IMR-90 (cell line): ENCODE data around the gene RNF34. TPM values are rescaled to one million over a fixed set of nuclear protein-coding genes. Genes with fewer than 3 reads are reported as not detected.

Experiments used
- ATAC-seq: fragments of 200-7000 bp; cut with Tn5 transposase; 2 replicates; pipeline ENCODE4 v1.9.1; 2020; ENCODE audit warnings: low read depth, mild to moderate bottlenecking, moderate library complexity
- BruUV-seq: library from RNA; stranded (reverse); fragments of 400-500 nt; replicated peaks from 2 replicates; lab custom pipeline; 2021; lab: Mats Ljungman, UMichigan
- CTCF ChIA-PET: fragments of 300-600 bp; formaldehyde crosslinking; extraction: SDS; loops from one replicate; lab custom pipeline; 2021; ENCODE audit warnings: antibody characterized with exemption; lab: Yijun Ruan, JAX
- POLR2A ChIA-PET: fragments of 300-600 bp; sonication (Branson Sonifier 250); formaldehyde crosslinking; loops from one replicate; lab custom pipeline; 2022; ENCODE audit warnings: antibody characterized with exemption; ENCODE audit not compliant: unreplicated experiment; lab: Charles Lee
- DNase-seq: peaks from one replicate; pipeline ENCODE4 v3.0.0; 2013
- H2AFZ ChIP-seq: replicated peaks from 2 replicates; pipeline ENCODE3; 2013; ENCODE audit warnings: low read length, mild to moderate bottlenecking; ENCODE audit not compliant: poor library complexity
- H2AK5ac ChIP-seq: 2 replicates; pipeline ENCODE4 v1.6.1; 2013; ENCODE audit warnings: low read depth, low read length, inconsistent platforms
- H2AK9ac ChIP-seq: replicated peaks from 2 replicates; pipeline ENCODE3; 2013; ENCODE audit warnings: mild to moderate bottlenecking, low read depth, low read length, moderate library complexity; ENCODE audit not compliant: poor library complexity
- H2BK120ac ChIP-seq: 2 replicates; pipeline ENCODE4 v1.6.1; 2013; ENCODE audit warnings: low read depth, low read length, inconsistent platforms
- H2BK15ac ChIP-seq: 3 replicates; pipeline ENCODE4 v1.6.1; 2013; ENCODE audit warnings: low read depth, low read length, inconsistent platforms
- H2BK20ac ChIP-seq: 2 replicates; pipeline ENCODE4 v1.6.1; 2013; ENCODE audit warnings: low read depth, mild to moderate bottlenecking, inconsistent platforms, low read length, moderate library complexity
- H2BK5ac ChIP-seq: 2 replicates; pipeline ENCODE4 v1.6.1; 2013; ENCODE audit warnings: mild to moderate bottlenecking, low read depth, low read length, inconsistent platforms; ENCODE audit not compliant: poor library complexity, severe bottlenecking
- H3K14ac ChIP-seq: replicated peaks from 2 replicates; pipeline ENCODE4 v1.6.1; 2013; ENCODE audit warnings: low read depth, low read length, inconsistent platforms
- H3K18ac ChIP-seq: 2 replicates; pipeline ENCODE4 v1.6.1; 2013; ENCODE audit warnings: low read depth, low read length, control low read depth
- H3K23ac ChIP-seq: 2 replicates; pipeline ENCODE4 v1.6.1; 2013; ENCODE audit warnings: low read depth, low read length, inconsistent platforms
- H3K27ac ChIP-seq: 2 replicates; pipeline ENCODE4 v1.5.1; 2013; ENCODE audit warnings: mild to moderate bottlenecking, control low read depth, low read length; ENCODE audit not compliant: insufficient read depth
- H3K27me3 ChIP-seq: 2 replicates; pipeline ENCODE4 v1.6.1; 2013; ENCODE audit warnings: low read length; ENCODE audit not compliant: control insufficient read depth, insufficient read depth
- H3K36me3 ChIP-seq: 2 replicates; pipeline ENCODE4 v1.6.1; 2013; ENCODE audit warnings: low read length, mixed read lengths; ENCODE audit not compliant: control insufficient read depth, insufficient read depth
- H3K4ac ChIP-seq: 2 replicates; pipeline ENCODE4 v1.6.1; 2013; ENCODE audit warnings: low read depth, low read length, inconsistent platforms
- H3K4me1 ChIP-seq: 2 replicates; pipeline ENCODE4 v1.6.1; 2013; ENCODE audit warnings: low read length, mixed read lengths; ENCODE audit not compliant: control insufficient read depth, insufficient read depth
- H3K4me2 ChIP-seq: 2 replicates; pipeline ENCODE4 v1.6.1; 2013; ENCODE audit warnings: low read depth, mild to moderate bottlenecking, control low read depth, low read length, moderate library complexity
- H3K4me3 ChIP-seq: 2 replicates; pipeline ENCODE4 v1.5.1; 2013; ENCODE audit warnings: low read depth, mild to moderate bottlenecking, control low read depth, low read length, moderate library complexity; ENCODE audit not compliant: insufficient read depth
- H3K56ac ChIP-seq: 2 replicates; pipeline ENCODE4 v1.6.1; 2013; ENCODE audit warnings: low read length, inconsistent platforms; ENCODE audit not compliant: insufficient read depth; ENCODE audit errors: extremely low read depth
- H3K79me1 ChIP-seq, 2 experiments: 2 replicates each; pipeline ENCODE4 v1.6.1; 2013; ENCODE audit warnings: low read length in 2 of 2, inconsistent platforms in 1 of 2, low read depth in 1 of 2
- H3K9ac ChIP-seq: 2 replicates; pipeline ENCODE4 v1.6.1; 2013; ENCODE audit warnings: low read depth, low read length, control low read depth
- H3K9me1 ChIP-seq: 2 replicates; pipeline ENCODE4 v1.6.1; 2013; ENCODE audit warnings: low read length, inconsistent platforms; ENCODE audit not compliant: insufficient read depth
- H3K9me3 ChIP-seq: 2 replicates; pipeline ENCODE4 v1.6.1; 2013; ENCODE audit warnings: low read length; ENCODE audit not compliant: control insufficient read depth, insufficient read depth
- H4K20me1 ChIP-seq: 2 replicates; pipeline ENCODE4 v1.6.1; 2013; ENCODE audit warnings: low read length, inconsistent platforms; ENCODE audit not compliant: insufficient read depth
- H4K5ac ChIP-seq: 2 replicates; pipeline ENCODE4 v1.6.1; 2013; ENCODE audit warnings: mild to moderate bottlenecking, low read depth, low read length, control low read depth
- H4K8ac ChIP-seq, 2 experiments: 2 replicates each; pipeline ENCODE4 v1.6.1; 2013; ENCODE audit warnings: low read depth in 2 of 2, low read length in 2 of 2, control low read depth in 1 of 2, inconsistent platforms in 1 of 2
- H4K91ac ChIP-seq: 2 replicates; pipeline ENCODE4 v1.6.1; 2013; ENCODE audit warnings: low read depth, low read length, inconsistent platforms; ENCODE audit not compliant: insufficient read depth
- BHLHE40 ChIP-seq: fragments of 150-350 bp; IDR thresholded peaks from 2 replicates; pipeline ENCODE4 v1.6.1; 2016; ENCODE audit warnings: mild to moderate bottlenecking, low read depth, low read length
- FOS ChIP-seq: fragments of 150-350 bp; IDR thresholded peaks from 2 replicates; pipeline ENCODE4 v1.6.1; 2016; ENCODE audit warnings: low read depth, low read length
- MAFK ChIP-seq: IDR thresholded peaks from 2 replicates; pipeline ENCODE4 v1.6.1; 2012; ENCODE audit warnings: low read depth, low read length, improper control_type of control experiment
- MAZ ChIP-seq: IDR thresholded peaks from 2 replicates; pipeline ENCODE4 v1.6.1; 2012; ENCODE audit warnings: low read depth, mild to moderate bottlenecking, low read length, improper control_type of control experiment, moderate library complexity, borderline replicate concordance
- MXI1 ChIP-seq: IDR thresholded peaks from 2 replicates; pipeline ENCODE4 v1.6.1; 2012; ENCODE audit warnings: low read depth, mild to moderate bottlenecking, low read length, moderate library complexity, borderline replicate concordance
- NFE2L2 ChIP-seq: fragments of 150-350 bp; IDR thresholded peaks from 2 replicates; pipeline ENCODE4 v1.6.1; 2016; ENCODE audit warnings: low read depth, mild to moderate bottlenecking, low read length
- POLR2A ChIP-seq: IDR thresholded peaks from 2 replicates; pipeline ENCODE4 v1.6.1; 2012; ENCODE audit warnings: mild to moderate bottlenecking, low read depth, low read length
- RAD21 ChIP-seq: IDR thresholded peaks from 2 replicates; pipeline ENCODE4 v1.6.1; 2012; ENCODE audit warnings: low read length, improper control_type of control experiment
- RCOR1 ChIP-seq: IDR thresholded peaks from 2 replicates; pipeline ENCODE4 v1.6.1; 2012; ENCODE audit warnings: mild to moderate bottlenecking, low read length, improper control_type of control experiment; ENCODE audit not compliant: insufficient replicate concordance
- RFX5 ChIP-seq: IDR thresholded peaks from 2 replicates; pipeline ENCODE4 v1.8.0; 2012; ENCODE audit warnings: low read depth, mild to moderate bottlenecking, low read length, moderate library complexity
- SMC3 ChIP-seq: fragments of 150-350 bp; IDR thresholded peaks from 2 replicates; pipeline ENCODE4 v1.6.1; 2016; ENCODE audit warnings: low read depth, mild to moderate bottlenecking, antibody characterized with exemption, low read length, moderate library complexity
- WGBS, 2 experiments: methylation state at CpG; one replicate each; pipeline versions ENCODE4 v1.1.5 to v1.1.7; 2013; ENCODE audit warnings: missing lambda C conversion rate in 2 of 2; ENCODE audit not compliant: insufficient read length in 1 of 2; ENCODE audit errors: extremely low coverage in 2 of 2; 5-methylcytosine and 5-hydroxymethylcytosine counted together
- dilution Hi-C: fragments of 300-500 bp; cut with HindIII; formaldehyde crosslinking; loops from one replicate; pipeline ENCODE4 v1.14.3; 2018; ENCODE audit warnings: low sequenced_read_pairs; ENCODE audit not compliant: unreplicated experiment
- in situ Hi-C: fragments of 300-500 bp; cut with MboI; formaldehyde crosslinking; loops from 3 replicates; pipeline ENCODE4 v1.14.3; 2019; ENCODE audit warnings: low sequenced_read_pairs, inconsistent platforms, mixed read lengths
- intact Hi-C: fragments of 100-400 bp; cut with micrococcal nuclease; formaldehyde crosslinking; loops from 2 replicates; pipeline ENCODE4 v1.10.0; 2022
- polyA plus RNA-seq, 3 experiments: library from polyadenylated mRNA; depleted of rRNA; stranded (reverse); fragments of >200 nt; gene quantifications; 2 replicates each; pipeline ENCODE4 v1.2.3, GENCODE V29; 2012; ENCODE audit warnings: low replicate concordance in 1 of 3
- total RNA-seq: library from RNA; depleted of rRNA; stranded (reverse); fragments of >200 nt; gene quantifications from 2 replicates; pipeline ENCODE4 v1.2.3, GENCODE V29; 2012
- TF ChIP-seq, protein P1 (sequence below): conservative IDR thresholded peaks from 2 replicates; pipeline ENCODE4 v1.5.1; 2012; ENCODE audit warnings: mild to moderate bottlenecking, low read depth, low read length, improper control_type of control experiment
- TF ChIP-seq, protein P2 (sequence below): fragments of 150-350 bp; IDR thresholded peaks from 2 replicates; pipeline ENCODE4 v1.6.1; 2016; ENCODE audit warnings: low read depth, mild to moderate bottlenecking, low read length, moderate library complexity, borderline replicate concordance
- TF ChIP-seq, protein P3 (sequence below): fragments of 150-350 bp; IDR thresholded peaks from 2 replicates; pipeline ENCODE4 v1.6.1; 2017; ENCODE audit warnings: mild to moderate bottlenecking, antibody characterized with exemption, low read length, low read depth

The RNF34 gene
- total and polyA plus RNA-seq, 2 of the 4 experiments (the other 2 are of a cell fraction): 33.2 to 69.5 TPM

DNA sequence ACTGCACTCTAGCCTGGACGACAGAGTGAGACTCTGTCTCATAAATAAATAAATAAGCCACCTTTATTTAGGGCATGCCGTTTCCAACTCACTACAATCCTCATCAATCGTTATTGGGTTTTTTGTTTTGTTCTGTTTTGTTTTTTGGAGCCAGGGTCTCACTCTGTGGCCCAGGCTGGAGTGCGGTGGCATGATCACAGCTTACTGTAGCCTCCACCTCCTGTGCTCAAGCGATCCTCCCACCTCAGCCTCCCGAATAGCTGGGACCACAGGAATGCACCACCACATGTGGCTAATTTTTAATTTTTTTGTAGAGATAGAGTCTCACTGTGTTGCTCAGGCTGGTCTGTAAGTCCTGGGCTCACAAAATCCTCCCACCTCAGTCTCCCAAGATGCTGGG, 44.1 kb upstream of the RNF34 start:
- no CpG with 5 or more reads among the region's 6 CpGs for WGBS, 2 experiments
- no peak overlapping the region for H4K91ac ChIP-seq
- H3K79me1 ChIP-seq: peaks cover 0 to 13% of the 10 kb centered on the region in 2 experiments; a peak in 3 of 4 replicates
- no peak overlapping the region for H2BK5ac ChIP-seq
- no peak overlapping the region for H3K14ac ChIP-seq
- no peaks in the 10 kb centered on the region; the same call in 1 of the 2 replicates for H3K27me3 ChIP-seq
- H3K4ac ChIP-seq: no peak overlapping the region
- H3K36me3 ChIP-seq: no peaks in the 10 kb centered on the region
- no peak overlapping the region for H4K8ac ChIP-seq
- no peaks in the 10 kb centered on the region for H3K9me1 ChIP-seq
- H3K9ac ChIP-seq: no peak overlapping the region
- POLR2A ChIA-PET: no interaction called here
- no peak overlapping the region for H3K4me3 ChIP-seq
- no TSS peak for BruUV-seq
- dilution Hi-C loops (no loop called here), in situ Hi-C loops (no loop called here), intact Hi-C loops (no loop called here)
- H4K5ac ChIP-seq: no peak overlapping the region
- DNase-seq (no peak), ATAC-seq (no peak)
- H3K4me1 ChIP-seq: no peaks in the 10 kb centered on the region
- H3K27ac ChIP-seq: no peak overlapping the region
- H3K9me3 ChIP-seq: no peaks in the 10 kb centered on the region
- no peak overlapping the region for H3K18ac ChIP-seq
- H4K20me1 ChIP-seq: no peaks in the 10 kb centered on the region
- no peak overlapping the region for H2AFZ ChIP-seq
- no peak for TF ChIP-seq MXI1
- no peak for TF ChIP-seq RAD21
- TF ChIP-seq BHLHE40: no peak
- TF ChIP-seq, protein P1, sequence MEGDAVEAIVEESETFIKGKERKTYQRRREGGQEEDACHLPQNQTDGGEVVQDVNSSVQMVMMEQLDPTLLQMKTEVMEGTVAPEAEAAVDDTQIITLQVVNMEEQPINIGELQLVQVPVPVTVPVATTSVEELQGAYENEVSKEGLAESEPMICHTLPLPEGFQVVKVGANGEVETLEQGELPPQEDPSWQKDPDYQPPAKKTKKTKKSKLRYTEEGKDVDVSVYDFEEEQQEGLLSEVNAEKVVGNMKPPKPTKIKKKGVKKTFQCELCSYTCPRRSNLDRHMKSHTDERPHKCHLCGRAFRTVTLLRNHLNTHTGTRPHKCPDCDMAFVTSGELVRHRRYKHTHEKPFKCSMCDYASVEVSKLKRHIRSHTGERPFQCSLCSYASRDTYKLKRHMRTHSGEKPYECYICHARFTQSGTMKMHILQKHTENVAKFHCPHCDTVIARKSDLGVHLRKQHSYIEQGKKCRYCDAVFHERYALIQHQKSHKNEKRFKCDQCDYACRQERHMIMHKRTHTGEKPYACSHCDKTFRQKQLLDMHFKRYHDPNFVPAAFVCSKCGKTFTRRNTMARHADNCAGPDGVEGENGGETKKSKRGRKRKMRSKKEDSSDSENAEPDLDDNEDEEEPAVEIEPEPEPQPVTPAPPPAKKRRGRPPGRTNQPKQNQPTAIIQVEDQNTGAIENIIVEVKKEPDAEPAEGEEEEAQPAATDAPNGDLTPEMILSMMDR: no peak
- no peak for TF ChIP-seq NFE2L2
- TF ChIP-seq, protein P2, sequence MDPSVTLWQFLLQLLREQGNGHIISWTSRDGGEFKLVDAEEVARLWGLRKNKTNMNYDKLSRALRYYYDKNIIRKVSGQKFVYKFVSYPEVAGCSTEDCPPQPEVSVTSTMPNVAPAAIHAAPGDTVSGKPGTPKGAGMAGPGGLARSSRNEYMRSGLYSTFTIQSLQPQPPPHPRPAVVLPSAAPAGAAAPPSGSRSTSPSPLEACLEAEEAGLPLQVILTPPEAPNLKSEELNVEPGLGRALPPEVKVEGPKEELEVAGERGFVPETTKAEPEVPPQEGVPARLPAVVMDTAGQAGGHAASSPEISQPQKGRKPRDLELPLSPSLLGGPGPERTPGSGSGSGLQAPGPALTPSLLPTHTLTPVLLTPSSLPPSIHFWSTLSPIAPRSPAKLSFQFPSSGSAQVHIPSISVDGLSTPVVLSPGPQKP: no peak
- TF ChIP-seq MAZ: no peak
- no peak for TF ChIP-seq FOS
- TF ChIP-seq RCOR1: no peak
- TF ChIP-seq MAFK: no peak
- TF ChIP-seq POLR2A: no peak
- TF ChIP-seq SMC3: no peak
- no peak for TF ChIP-seq RFX5
- TF ChIP-seq, protein P3, sequence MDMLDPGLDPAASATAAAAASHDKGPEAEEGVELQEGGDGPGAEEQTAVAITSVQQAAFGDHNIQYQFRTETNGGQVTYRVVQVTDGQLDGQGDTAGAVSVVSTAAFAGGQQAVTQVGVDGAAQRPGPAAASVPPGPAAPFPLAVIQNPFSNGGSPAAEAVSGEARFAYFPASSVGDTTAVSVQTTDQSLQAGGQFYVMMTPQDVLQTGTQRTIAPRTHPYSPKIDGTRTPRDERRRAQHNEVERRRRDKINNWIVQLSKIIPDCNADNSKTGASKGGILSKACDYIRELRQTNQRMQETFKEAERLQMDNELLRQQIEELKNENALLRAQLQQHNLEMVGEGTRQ: no peak
- no peak overlapping the region for H3K23ac ChIP-seq
- H2BK20ac ChIP-seq: no peak overlapping the region
- H2BK120ac ChIP-seq: no peak overlapping the region
- H3K56ac ChIP-seq: no peak overlapping the region
- no peak overlapping the region for H2AK5ac ChIP-seq
- no peak overlapping the region for H2AK9ac ChIP-seq
- H3K4me2 ChIP-seq: no peak overlapping the region
- H2BK15ac ChIP-seq: no peak overlapping the region
- CTCF ChIA-PET: no interaction called here
